Activated T-helper 17 cell treated with anti-CD3 and anti-CD28 coated beads, Interleukin-2, amount 50 U/mL, for 72 hours (primary cell): Measurements from ENCODE around the gene STRN3. TPM values are rescaled to one million over a fixed set of nuclear protein-coding genes. Genes with fewer than 3 reads are reported as not detected.

Experiments
- ATAC-seq: fragments of 150-1000 bp; cut with Tn5 transposase; replicated peaks from 2 replicates; pipeline ENCODE4 v1.10.0; 2021; ENCODE audit warnings: mild to moderate bottlenecking, moderate library complexity
- H3K27ac Mint-ChIP-seq: one replicate; pipeline ENCODE4 v1.8.0; 2022; ENCODE audit warnings: mixed read lengths
- H3K27me3 Mint-ChIP-seq: one replicate; pipeline ENCODE4 v1.8.0; 2022; ENCODE audit warnings: mixed read lengths
- H3K36me3 Mint-ChIP-seq: one replicate; pipeline ENCODE4 v1.8.0; 2022; ENCODE audit warnings: low read depth, mild to moderate bottlenecking, mixed read lengths
- H3K4me1 Mint-ChIP-seq: one replicate; pipeline ENCODE4 v1.8.0; 2022; ENCODE audit warnings: mixed read lengths
- H3K4me3 Mint-ChIP-seq: one replicate; pipeline ENCODE4 v1.8.0; 2022; ENCODE audit warnings: mild to moderate bottlenecking, mixed read lengths
- H3K9me3 Mint-ChIP-seq: one replicate; pipeline ENCODE4 v1.8.0; 2022; ENCODE audit warnings: mixed read lengths
- total RNA-seq, 2 donors: library from RNA; stranded (reverse); gene quantifications; one replicate each; pipeline ENCODE4 v1.2.3, GENCODE V29; 2022

The STRN3 gene
- total RNA-seq, 2 donors from 2014 or later: 18.6 to 31.1 TPM

DNA sequence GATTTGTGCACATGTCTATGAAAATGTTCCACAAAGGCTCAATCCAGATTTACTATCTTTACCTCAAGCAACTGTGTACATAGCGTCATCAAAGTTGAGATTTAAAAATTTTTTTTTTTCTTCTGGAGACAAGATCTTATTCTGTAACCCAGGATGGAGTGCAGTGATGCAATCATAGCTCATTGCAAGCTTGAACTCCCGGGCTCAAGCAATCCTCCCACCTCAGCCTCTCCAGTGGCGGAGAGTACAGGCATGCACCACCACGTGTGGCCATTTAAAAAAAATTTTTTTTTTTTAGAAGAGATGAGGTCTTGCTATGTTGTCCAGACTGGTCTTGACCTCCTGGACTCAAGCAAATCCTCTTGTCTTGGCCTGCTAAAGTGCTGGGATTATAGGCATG, 149.5 kb downstream of the STRN3 start:
- H3K27me3 Mint-ChIP-seq: peaks cover 34% of the 10 kb centered on the region
- H3K9me3 Mint-ChIP-seq: no peaks in the 10 kb centered on the region
- H3K36me3 Mint-ChIP-seq: no peaks in the 10 kb centered on the region
- H3K27ac Mint-ChIP-seq: no peak overlapping the region
- ATAC-seq: no peak
- H3K4me1 Mint-ChIP-seq: no peaks in the 10 kb centered on the region
- no peak overlapping the region for H3K4me3 Mint-ChIP-seq

DNA sequence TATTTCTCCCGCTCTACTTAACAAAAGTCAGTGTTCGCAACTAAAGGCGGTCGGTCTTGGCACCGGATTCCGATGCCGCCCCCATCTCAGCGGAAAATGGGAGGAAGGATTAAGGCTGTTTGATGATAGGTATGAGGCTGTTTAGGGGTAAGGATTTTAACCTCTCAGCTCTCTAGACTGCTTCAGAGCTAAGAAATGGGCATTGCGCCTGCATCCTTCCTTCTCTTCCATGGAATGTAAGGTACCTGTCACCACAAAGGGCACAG, 150.5 kb downstream of the STRN3 start:
- Mint-ChIP-seq H3K27ac (no peak overlapping the region), H3K4me3 (peak overlapping the region; percentile 58), H3K27me3 (peaks cover 37% of the 10 kb centered on the region), H3K4me1 (no peaks in the 10 kb centered on the region), H3K9me3 (no peaks in the 10 kb centered on the region), H3K36me3 (no peaks in the 10 kb centered on the region)
- ATAC-seq: no peak

DNA sequence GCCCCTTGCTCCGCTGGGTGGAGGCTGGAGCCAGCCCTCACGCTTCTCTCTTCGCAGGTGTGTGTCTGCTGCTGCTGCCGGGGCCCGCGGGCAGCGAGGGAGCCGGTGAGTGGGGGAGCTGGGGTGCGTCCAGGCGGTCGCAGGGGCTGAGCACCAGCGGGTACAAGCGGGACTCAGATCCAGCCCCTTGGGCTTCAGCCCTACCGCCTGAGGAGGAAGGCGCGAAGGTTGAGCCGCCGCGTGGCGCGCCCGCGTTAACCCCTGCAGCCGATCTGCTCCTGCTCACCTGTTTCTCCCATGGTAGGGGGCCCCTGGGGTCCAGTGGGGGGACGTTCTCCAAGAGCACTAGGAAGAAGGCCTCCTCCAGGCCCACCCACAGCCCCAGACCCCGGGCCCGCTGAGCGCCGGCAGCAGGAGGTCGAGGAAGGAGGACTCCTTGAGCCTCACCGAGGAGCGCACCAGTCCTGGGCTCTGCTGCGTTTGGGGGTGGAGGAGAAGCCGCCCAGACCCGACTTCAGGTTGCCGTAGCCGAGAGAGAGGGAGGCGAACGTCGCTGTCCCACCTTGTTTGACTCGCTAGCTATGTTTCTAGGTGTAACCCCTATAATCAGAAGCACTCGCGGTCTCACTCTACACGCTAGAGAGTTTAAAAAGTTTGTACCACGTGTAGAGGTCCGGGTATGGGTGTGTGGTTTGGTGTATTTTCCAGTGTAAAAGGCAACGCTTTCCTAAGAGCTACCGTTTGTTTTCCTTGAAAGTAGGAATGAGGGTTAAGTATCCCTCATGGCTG, 151.0 kb downstream of the STRN3 start:
- Mint-ChIP-seq H3K36me3 (no peaks in the 10 kb centered on the region), H3K9me3 (no peaks in the 10 kb centered on the region), H3K4me1 (no peaks in the 10 kb centered on the region), H3K4me3 (peak overlapping the region; percentile 58), H3K27ac (no peak overlapping the region), H3K27me3 (peaks cover 37% of the 10 kb centered on the region)
- peak; percentile 32 for ATAC-seq

GRCh38 chr14:30874120-30874998, 151.8 kb downstream of the STRN3 start, which contains the start of gene COCH:
TSS of gene COCH (plus strand) at chr14:30874559. CDS start at chr14:30874939, 380 bp downstream.
- Mint-ChIP-seq H3K36me3 (no peaks in the 10 kb centered on the region), H3K4me3 (peak within 1 kb of the TSS; percentile 58), H3K27me3 (peaks cover 37% of the 10 kb centered on the region), H3K9me3 (no peaks in the 10 kb centered on the region), H3K4me1 (no peaks in the 10 kb centered on the region), H3K27ac (no peak within 1 kb of the TSS)
- ATAC-seq: peak; percentile 74

- no peaks in the 10 kb centered on the region for H3K9me3 Mint-ChIP-seq
- H3K4me1 Mint-ChIP-seq: no peaks in the 10 kb centered on the region
- peak overlapping the region; percentile 44 for H3K4me3 Mint-ChIP-seq
- no peak overlapping the region for H3K27ac Mint-ChIP-seq
- peaks cover 37% of the 10 kb centered on the region for H3K27me3 Mint-ChIP-seq
- ATAC-seq: no peak
- H3K36me3 Mint-ChIP-seq: no peaks in the 10 kb centered on the region
Observed at GRCh38 chr14:30873308-30874119, 152.7 kb downstream of the STRN3 start.

- Mint-ChIP-seq H3K27me3 (peaks cover 35% of the 10 kb centered on the region), H3K27ac (no peak overlapping the region), H3K4me3 (no peak overlapping the region), H3K9me3 (no peaks in the 10 kb centered on the region), H3K36me3 (no peaks in the 10 kb centered on the region), H3K4me1 (no peaks in the 10 kb centered on the region)
- no peak for ATAC-seq
Observed at GRCh38 chr14:30872602-30873001, 153.6 kb downstream of the STRN3 start.

DNA sequence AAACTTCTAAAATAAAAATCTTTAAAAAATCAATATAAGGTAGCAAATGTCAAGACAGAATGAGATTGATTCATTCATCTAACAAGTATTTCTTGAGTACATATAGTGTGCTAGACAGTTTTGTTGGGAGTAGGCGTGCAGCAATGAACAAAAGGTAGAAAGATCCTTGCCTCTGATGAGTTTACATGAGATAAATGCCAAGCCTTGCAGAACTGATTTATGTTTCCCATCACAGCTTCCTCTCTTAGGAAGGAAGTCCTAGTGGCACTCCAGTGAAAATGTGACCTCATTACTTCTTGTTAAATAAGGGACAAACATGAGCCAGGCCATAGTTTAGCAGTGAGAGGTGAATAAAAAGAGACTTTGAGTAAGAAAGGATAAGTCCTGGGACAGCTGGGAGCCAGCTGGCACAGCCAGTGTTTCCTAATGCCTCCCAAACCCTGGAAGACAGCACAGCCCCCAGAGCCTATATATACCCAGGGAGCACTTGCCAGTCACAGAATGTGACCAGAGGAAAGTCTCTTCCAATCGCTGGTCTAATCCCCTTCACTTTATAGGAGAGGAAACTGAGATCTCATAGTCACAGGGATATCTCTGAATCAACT, 156.5 kb downstream of the STRN3 start:
- H3K36me3 Mint-ChIP-seq: no peaks in the 10 kb centered on the region
- H3K4me1 Mint-ChIP-seq: no peaks in the 10 kb centered on the region
- H3K27ac Mint-ChIP-seq: no peak overlapping the region
- no peak overlapping the region for H3K4me3 Mint-ChIP-seq
- peaks cover 19% of the 10 kb centered on the region for H3K27me3 Mint-ChIP-seq
- ATAC-seq: no peak
- H3K9me3 Mint-ChIP-seq: no peaks in the 10 kb centered on the region

DNA sequence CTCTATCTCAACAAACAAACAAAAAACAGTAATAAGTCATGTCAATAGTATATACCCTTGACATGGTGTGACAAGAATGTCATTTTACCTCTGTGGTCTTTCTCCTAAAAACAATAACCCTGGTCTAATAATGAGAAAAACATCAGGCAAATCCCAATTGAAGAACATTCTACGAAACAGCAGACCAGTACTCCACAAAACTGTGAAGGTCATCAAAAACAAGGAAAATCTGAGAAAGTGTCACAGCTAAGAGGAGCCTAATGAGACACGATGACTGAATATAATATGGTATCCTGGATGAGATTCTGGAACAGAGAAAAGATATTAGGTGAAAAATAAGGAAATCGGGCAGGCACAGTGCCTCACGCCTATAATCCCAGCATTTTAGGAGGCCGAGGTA, 157.4 kb downstream of the STRN3 start:
- peaks cover 18% of the 10 kb centered on the region for H3K27me3 Mint-ChIP-seq
- H3K36me3 Mint-ChIP-seq: no peaks in the 10 kb centered on the region
- ATAC-seq: no peak
- H3K4me1 Mint-ChIP-seq: no peaks in the 10 kb centered on the region
- H3K9me3 Mint-ChIP-seq: no peaks in the 10 kb centered on the region
- H3K27ac Mint-ChIP-seq: no peak overlapping the region
- no peak overlapping the region for H3K4me3 Mint-ChIP-seq

DNA sequence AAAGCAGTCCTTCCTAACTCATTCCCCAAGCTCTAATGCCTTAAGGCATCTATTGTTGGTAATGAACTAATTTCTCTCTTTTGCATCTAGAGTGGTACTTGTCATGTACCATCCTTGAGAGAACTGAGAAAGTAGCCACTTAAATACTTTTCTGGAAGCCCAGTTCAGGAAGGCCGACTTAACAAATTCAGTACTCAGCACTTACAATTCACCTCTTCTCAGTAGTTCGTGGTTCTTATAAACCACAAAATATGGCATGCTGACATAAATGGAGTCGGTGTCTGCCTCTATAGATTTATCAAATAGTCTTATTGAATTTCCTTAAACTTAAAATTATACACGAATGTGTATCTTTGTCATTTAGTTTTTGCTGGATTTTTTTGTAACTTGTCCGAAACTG, 161.2 kb downstream of the STRN3 start:
- no peak for ATAC-seq
- Mint-ChIP-seq H3K4me1 (no peaks in the 10 kb centered on the region), H3K4me3 (no peak overlapping the region), H3K27me3 (peaks cover 5% of the 10 kb centered on the region), H3K9me3 (no peaks in the 10 kb centered on the region), H3K36me3 (no peaks in the 10 kb centered on the region), H3K27ac (no peak overlapping the region)

DNA sequence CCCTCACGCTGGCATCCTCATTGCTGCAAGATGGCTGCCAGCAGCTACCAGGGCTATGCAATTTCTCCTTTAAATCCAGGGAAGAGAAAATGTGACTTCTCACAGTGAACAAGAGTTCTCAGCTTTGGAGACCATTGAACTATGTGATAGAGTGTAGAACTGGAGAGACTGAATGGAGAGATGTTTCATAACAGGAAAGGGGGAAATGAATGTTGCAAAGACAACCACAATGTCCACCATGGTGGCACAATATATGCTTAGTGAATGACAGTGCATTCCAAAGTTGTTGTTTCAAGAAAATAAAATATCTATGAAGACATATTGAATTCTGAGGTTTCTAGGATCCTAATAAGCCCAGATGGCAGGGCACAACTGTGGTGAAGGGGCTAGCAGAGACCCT, 165.0 kb downstream of the STRN3 start:
- H3K36me3 Mint-ChIP-seq: no peaks in the 10 kb centered on the region
- peaks cover 5% of the 10 kb centered on the region for H3K27me3 Mint-ChIP-seq
- no peaks in the 10 kb centered on the region for H3K4me1 Mint-ChIP-seq
- no peak overlapping the region for H3K4me3 Mint-ChIP-seq
- H3K27ac Mint-ChIP-seq: no peak overlapping the region
- no peaks in the 10 kb centered on the region for H3K9me3 Mint-ChIP-seq
- no peak for ATAC-seq

- no peaks in the 10 kb centered on the region for H3K27me3 Mint-ChIP-seq
- peak; percentile 85 for ATAC-seq
- peak overlapping the region; percentile 38 for H3K27ac Mint-ChIP-seq
- H3K36me3 Mint-ChIP-seq: no peaks in the 10 kb centered on the region
- H3K9me3 Mint-ChIP-seq: no peaks in the 10 kb centered on the region
- peaks cover 9% of the 10 kb centered on the region for H3K4me1 Mint-ChIP-seq
- peak overlapping the region; percentile 33 for H3K4me3 Mint-ChIP-seq
Observed at GRCh38 chr14:30855345-30856037, 170.7 kb downstream of the STRN3 start.

GRCh38 chr14:30854492-30854891, 171.7 kb downstream of the STRN3 start:
- H3K27ac Mint-ChIP-seq: no peak overlapping the region
- H3K9me3 Mint-ChIP-seq: no peaks in the 10 kb centered on the region
- peaks cover 9% of the 10 kb centered on the region for H3K4me1 Mint-ChIP-seq
- no peak overlapping the region for H3K4me3 Mint-ChIP-seq
- H3K36me3 Mint-ChIP-seq: no peaks in the 10 kb centered on the region
- peaks cover 4% of the 10 kb centered on the region for H3K27me3 Mint-ChIP-seq
- peak; percentile 56 for ATAC-seq

DNA sequence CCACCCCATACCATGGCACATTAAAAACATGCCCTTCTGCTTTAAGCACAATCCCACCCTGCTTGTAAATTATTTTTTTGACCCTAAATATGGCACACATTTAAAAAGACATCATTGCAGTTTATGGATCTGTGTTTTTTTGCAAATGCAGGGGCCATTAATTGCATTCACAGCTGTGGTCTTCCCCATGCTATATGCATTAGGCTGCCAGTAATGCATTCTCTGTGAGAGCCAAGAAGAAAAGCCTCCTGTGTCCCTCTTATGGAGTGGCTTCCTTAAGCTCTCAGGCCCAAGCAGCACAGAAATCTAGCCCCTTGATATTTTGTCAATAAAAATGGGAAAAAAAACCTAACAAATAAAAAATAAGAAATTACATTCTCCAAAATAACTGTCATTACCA, 172.2 kb downstream of the STRN3 start:
- H3K4me1 Mint-ChIP-seq: peaks cover 9% of the 10 kb centered on the region
- H3K27ac Mint-ChIP-seq: no peak overlapping the region
- H3K4me3 Mint-ChIP-seq: no peak overlapping the region
- H3K27me3 Mint-ChIP-seq: peaks cover 9% of the 10 kb centered on the region
- no peaks in the 10 kb centered on the region for H3K36me3 Mint-ChIP-seq
- ATAC-seq: no peak
- no peaks in the 10 kb centered on the region for H3K9me3 Mint-ChIP-seq

GRCh38 chr14:30849983-30850382, 176.2 kb downstream of the STRN3 start:
- no peaks in the 10 kb centered on the region for H3K9me3 Mint-ChIP-seq
- peaks cover 13% of the 10 kb centered on the region for H3K27me3 Mint-ChIP-seq
- ATAC-seq: peak; percentile 67

More at GRCh38 chr14:30849983-30850382, 176.2 kb downstream of the STRN3 start:
- Mint-ChIP-seq H3K4me3 (no peak overlapping the region), H3K27ac (no peak overlapping the region), H3K36me3 (no peaks in the 10 kb centered on the region), H3K4me1 (peaks cover 1% of the 10 kb centered on the region)
